Measurements from ENCODE around the gene TRIM2.

TRIM2 gene

DNA sequence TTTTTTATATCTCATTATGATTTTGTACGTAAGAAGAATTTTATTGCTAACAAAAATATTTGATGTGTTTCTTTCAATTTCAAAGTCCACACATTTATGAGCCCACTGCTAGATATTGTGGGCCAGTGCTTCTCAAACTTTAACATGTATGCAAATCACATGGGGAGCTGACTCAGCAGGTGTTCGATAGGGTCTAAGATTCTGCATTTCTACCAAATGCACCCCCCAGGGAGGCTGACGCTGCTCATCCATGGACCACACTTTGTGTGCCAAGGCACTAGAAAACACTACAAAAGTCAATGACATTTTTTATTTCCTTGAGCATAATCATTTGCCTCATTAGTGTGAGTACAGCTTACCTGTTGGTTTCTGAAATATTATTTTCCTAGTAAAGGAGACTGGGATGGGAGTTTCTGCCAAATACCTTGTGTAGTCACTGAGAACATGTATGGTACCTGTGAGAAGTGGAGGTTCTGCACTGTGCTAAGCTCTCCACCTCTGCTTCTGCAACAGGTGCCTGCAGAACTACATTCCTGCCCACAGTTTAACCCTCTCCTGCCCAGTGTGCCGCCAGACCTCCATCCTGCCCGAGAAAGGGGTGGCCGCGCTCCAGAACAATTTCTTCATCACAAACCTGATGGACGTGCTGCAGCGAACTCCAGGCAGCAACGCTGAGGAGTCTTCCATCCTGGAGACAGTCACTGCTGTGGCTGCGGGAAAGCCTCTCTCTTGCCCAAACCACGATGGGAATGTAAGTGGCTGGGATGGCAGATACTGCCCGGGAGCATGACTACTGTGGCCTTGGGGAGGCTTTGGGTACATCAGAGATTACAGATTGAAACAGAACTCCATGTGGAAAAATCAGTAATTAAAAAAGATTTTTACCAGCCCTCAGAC, 71.4 kb downstream of the TRIM2 start:
- no peak for DNase-seq (ENCODE audit: low read depth, low spot score)

DNA sequence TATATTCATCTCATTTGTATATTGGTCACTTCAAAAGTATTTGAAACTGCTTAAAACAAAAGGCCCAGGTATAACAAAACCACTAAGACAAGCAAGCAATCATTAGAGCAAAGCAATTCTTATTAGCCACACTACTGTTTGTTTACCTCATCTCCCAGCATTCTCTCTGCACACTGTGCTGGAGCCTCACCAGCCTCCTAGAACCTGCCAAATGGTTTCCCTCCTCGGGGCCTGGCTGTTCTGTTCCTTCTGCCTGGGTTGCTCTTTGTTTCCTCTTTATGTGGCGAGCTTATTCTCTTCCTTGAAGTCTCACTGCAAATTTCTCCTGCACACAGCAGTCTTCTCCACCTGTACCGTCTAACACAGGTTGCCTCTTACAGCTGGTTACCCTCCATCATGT, 72.7 kb downstream of the TRIM2 start:
- no peak for DNase-seq (ENCODE audit: low read depth, low spot score)

DNA sequence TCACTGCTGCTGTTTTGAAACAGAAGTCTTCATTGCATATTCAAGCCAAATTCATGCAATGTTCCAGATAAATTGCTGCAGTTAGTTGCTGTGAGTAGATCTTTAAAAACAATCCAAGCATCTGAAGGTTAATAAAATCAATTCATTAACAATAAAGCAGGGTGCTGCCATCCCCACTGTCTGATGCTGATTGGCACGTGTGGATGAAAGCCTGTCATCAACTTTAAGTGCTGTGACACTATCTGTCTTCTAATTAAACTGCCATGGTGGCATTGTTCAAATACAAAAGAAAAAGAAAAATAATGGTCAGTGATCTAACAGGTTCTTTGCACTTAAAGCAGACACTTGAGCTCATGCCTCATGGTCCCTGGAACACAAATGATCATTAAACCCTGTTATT, 77.2 kb downstream of the TRIM2 start:
- no peak for DNase-seq (ENCODE audit: low read depth, low spot score)

DNA sequence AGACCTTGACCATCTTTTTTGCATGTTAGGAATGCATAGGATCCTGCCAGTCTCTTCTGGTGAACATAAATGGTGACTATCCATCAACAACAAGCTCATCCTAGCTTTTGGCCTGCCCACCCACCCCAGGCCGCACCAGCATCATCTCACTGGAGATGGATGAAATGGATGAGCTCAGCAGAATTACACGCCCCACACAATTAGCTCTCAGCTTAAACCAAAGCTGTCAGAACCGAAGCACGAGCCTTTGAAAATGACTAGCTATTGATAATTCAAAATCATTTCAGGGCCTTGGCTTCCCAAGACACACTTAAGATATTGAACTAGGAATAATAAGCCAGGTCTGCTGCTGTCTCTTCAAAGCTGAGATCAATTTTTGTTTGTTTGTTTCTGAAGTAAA, 77.8 kb downstream of the TRIM2 start:
- no peak for DNase-seq (ENCODE audit: low read depth, low spot score)

DNA sequence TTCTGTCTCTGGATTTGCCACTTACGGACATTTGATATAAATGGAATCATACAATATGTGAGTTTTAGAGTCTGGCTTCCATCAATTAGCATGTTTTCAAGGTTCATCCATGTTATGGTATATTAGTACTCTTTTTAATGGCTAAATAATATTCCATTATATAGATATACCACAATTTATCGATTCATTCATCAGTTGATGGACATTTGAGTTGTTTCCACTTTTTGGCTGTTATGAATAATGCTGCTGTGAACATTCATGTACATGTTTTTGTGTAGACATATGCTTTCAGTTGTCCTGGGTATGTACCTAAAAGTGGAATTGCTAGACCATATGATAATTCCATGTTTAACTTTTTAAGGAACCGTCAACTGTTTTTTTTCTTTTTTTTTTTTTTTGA, 79.0 kb downstream of the TRIM2 start:
- no peak for DNase-seq (ENCODE audit: low read depth, low spot score)

DNA sequence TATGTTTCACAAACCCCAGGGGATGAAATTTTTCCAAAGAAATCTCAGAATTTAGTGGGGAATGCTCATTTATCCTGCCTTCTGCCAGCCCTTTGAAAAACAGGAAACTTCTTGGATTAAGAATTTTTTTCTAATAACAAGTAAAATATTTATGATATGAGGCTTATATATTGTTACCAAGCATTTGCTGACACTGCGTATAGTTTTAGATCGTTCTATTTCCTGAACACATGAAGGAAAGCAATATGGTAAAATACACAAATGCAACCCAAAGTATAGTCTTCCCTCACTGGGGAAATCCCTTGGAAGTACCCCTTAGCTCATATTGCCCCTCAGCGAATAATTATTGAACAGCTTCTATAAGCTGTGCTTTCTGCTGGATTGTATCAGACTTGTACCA, 85.9 kb downstream of the TRIM2 start:
- no peak for DNase-seq (ENCODE audit: low read depth, low spot score)

DNA sequence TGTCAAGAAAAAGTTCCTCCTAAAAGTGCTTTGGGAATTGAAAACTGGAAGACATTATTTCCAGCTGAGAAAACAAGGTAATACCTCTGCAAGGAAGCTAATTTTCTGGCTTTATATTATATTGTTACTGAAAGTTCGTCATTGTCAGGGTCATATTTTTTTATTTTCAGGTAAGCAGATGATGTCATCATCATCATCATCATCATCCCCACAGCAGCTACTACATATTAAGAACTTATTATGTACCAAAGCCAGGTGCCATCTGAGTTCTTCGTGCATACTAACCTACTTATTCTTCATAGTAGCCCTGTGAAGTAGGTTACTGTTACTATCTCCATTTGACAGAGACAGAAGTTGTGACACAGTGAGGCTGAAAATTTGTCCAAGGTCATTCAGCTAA, 87.3 kb downstream of the TRIM2 start:
- DNase-seq (ENCODE audit: low read depth, low spot score), result no peak

DNA sequence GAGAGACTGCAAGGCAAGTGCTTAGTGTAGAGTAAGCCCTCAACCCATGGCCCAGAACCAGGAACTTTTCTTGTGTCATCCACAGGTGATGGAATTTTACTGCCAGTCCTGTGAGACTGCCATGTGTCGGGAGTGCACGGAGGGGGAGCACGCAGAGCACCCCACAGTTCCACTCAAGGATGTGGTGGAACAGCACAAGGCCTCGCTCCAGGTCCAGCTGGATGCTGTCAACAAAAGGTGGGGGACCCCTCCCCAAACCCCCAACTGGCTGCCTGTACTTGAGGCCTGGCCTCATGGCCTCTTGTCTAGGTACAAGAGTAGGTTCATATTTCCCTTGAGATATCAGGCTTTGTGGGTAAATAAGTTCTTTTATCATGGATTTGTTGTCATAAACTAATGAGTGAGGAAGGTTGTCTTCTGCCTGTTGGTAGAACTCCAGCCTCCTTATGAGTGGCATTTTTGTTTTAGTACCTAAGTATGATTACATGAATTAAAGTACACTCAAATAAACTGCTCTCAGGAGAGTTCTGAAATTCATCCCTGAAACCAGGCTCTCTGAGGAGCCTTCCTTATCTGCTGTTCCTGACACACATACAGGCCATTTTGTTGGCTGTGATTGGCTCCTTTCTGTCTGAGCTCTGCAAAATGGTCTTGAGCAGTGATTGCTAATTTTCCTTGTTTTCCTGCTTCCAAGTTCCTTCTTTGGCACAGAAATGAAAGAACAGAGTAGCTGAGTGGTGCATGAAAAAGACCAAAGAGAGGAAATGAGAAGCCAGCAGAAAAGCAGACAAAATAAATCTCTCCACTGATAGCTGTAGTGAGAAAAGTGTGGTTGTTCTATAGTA, 88.9 kb downstream of the TRIM2 start:
- DNase-seq (ENCODE audit: low read depth, low spot score), result no peak

DNA sequence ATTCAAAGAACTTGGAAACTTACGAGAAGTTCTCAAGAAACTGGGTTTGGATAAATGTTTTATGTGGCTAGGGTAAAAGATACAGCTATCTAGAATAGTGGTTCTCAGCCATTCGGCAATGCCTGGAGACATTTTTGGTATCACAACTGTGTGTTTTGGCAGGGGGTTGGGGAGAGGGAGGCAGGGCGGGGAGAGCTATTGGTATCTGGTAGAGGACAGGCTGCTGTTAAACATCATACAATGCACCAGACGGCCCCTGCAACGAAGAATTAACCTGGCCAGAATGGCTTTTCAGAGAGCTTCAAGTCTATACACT, 89.5 kb downstream of the TRIM2 start:
- no peak for DNase-seq (ENCODE audit: low read depth, low spot score)

DNA sequence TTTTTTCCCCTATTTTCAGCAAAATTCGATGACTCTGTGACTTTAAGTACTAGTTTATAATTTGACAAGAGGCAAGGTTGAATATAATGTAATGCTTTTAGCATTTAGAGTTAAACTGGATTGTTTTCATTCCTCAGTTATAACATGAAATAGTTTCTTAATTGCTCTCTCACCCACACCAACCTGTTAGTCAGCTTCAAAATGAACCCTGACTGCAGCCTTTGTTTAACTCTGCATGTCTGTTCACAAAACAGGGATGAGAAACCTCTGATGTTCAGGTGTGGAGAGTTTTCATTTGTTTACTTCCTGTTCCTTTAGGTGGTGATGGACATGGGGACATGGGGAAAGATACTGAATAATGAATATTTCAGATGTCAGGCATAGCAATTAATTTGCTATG, 90.4 kb downstream of the TRIM2 start:
- no peak for DNase-seq (ENCODE audit: low read depth, low spot score)

DNA sequence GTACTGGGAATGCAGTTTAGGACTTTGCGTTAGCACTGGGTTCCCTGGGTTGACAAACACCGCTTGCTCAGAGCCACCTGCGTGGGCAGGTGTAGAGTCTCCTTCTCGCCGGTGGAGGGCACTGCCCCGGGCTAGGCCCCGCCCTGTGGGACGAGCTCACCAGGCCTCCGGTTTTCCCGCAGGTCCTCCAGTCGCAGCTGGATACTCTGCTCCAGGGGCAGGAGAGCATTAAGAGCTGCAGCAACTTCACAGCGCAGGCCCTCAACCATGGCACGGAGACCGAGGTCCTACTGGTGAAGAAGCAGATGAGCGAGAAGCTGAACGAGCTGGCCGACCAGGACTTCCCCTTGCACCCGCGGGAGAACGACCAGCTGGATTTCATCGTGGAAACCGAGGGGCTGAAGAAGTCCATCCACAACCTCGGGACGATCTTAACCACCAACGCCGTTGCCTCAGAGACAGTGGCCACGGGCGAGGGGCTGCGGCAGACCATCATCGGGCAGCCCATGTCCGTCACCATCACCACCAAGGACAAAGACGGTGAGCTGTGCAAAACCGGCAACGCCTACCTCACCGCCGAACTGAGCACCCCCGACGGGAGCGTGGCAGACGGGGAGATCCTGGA, 91.0 kb downstream of the TRIM2 start:
- no peak for DNase-seq (ENCODE audit: low read depth, low spot score)

DNA sequence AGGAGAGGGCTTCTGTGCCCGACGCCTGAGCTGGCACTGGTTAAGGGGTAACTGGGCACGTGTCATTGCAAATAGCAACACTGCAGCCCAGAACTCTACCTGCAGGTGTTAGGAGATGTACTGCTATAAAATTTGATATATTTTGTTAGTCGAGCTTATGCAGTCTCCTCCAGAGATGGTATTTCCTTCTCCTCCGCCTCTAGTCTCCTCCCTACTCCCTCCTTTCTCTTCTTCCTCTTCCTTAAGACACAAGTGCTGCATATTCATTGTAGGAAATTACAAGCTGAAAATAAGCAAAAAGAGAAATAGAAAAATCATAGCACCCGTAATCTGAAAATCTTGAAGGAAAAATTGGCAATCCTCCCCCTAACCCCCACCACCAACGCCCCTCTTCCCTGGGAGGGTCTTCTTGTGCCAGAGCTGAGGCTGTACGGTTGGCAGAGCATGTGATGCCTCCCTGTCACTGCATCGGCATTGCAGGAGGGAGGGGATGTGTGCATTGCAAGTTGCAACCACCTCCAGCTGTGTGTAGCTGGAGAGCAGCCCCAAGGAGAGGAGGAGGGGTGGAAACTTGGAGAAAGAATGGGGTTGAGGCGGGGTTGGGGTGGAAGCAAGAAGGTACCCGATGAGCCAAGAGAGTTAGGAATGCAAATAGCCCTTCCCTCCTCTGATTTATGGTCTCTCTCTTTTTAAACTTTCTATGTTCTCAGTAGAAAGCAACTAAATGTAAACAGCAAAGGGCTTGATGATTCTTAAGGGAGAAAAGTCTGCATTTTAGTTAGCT, 92.0 kb downstream of the TRIM2 start:
- DNase-seq (ENCODE audit: low read depth, low spot score), result no peak

DNA sequence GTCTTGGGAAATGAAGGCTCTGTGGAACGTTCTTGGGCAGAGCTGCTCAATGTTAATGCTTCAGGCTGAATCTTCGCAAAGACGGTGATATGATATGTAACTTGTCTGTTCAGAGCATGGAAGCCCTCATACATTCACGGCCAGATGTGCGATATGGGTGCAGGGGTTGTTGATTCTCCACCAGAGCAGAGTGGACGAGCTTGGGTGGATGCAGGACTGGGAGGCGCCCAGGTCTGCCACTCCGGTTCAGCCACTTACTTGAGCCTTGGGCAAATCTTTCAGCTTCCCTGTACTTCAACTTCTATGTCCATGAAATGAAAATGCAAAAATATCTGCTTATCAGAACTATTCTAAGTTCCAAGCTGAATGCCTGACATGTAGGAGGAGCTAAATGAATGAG, 92.9 kb downstream of the TRIM2 start:
- DNase-seq (ENCODE audit: low read depth, low spot score), result no peak

DNA sequence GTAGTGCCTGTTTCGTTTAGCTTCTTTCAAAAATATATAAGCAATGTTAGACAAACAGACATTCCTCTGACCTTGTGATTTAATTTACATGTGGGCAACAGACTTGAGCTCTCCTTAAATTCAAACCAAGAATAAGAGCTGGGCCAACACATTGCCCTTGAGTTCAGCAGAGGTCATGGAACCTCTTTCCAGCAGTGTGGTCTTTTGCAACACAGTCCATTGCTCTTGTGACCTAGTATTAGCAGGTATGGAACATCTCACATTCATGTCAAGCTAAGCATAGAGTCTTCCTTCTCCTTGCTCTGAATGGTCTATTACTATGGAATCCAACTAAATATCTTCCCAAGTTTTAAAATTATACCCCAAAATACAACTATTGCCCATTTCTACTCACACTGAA, 106.5 kb downstream of the TRIM2 start:
- no peak for DNase-seq (ENCODE audit: low read depth, low spot score)

DNA sequence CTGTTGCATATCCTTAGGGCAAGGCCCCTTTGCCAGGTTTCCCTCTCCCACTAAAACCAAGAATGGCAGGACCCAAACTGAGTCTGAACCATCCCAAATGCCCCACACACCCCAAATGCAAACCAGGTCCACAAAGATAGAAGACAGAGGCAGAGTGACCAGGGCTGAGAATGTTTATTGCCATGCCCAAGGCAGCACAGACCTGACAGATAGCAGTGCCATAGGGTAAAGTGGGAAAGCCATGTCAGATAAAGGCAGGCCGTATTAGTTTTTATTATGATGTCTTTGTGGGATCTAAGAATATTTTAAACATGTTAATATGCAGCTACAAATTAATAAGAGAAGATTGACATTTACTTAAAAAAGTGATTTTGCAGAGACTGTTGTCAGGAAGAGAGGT, 110.7 kb downstream of the TRIM2 start:
- no peak for DNase-seq (ENCODE audit: low read depth, low spot score)

DNA sequence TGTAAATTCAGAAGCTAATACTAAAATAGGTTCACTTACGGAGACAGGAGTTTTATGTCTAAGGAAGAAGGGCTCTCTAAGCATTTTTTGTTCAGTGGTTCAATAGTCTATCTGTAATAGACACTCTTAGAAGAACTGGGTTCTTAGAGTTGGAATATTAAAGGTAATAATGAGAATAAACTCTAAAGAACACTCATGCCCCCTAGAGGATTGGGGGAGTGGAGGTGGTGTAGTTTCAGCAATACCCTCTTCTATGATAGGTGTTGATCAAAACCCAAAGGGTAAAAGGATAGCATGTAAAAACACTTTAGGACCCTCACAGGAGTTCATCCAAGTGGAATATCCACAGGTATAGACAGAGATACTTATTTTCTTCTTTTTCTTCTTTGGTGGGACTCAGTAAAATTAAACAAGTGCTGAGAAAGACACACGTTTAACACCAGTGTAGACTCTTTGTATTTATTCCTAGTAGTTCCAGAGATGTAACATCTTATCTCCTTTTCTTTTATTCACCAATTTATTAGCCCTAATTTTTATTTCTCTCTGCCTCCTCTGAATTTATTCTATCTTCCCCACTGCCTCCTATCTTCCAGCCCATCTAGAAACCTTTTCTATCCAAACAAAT, 114.6 kb downstream of the TRIM2 start:
- DNase-seq (ENCODE audit: low read depth, low spot score), result no peak

DNA sequence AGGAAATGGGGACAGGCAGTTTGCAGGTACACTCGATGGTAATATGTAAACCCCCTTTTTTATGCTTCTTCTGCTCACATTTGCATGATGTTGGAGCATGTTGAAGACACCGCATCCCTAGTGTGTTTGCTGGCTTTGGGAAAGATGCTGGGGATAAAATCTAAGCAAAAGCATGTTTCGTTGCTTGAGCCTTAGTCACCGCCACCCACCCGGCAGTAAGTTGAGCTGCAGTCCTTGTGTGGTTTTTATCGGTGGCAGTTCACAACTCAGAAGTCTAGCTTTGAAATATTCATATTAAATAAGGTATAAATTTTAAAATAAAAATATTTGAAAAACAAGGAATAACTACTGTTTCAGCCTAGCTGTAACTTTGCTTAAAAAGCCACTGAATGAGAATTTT, 118.5 kb downstream of the TRIM2 start:
- no peak for DNase-seq (ENCODE audit: low read depth, low spot score)

DNA sequence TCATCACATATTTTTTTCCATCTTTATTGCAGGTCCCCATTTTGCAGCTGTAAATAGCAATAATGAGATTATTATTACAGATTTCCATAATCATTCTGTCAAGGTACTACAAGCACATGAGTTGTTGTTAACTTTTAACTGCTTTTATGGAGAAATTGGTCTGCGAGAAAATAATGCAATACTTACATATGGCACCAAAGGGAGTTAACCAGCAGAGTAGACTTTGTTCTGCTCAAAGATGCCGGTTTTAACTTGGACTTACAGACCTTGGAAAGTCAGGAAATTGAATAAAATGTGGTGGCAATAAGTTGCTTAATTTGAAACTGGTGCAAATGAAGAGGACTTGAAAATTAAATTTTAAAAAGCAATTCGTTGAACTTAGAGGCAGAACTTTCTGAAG, 119.8 kb downstream of the TRIM2 start:
- no peak for DNase-seq (ENCODE audit: low read depth, low spot score)

DNA sequence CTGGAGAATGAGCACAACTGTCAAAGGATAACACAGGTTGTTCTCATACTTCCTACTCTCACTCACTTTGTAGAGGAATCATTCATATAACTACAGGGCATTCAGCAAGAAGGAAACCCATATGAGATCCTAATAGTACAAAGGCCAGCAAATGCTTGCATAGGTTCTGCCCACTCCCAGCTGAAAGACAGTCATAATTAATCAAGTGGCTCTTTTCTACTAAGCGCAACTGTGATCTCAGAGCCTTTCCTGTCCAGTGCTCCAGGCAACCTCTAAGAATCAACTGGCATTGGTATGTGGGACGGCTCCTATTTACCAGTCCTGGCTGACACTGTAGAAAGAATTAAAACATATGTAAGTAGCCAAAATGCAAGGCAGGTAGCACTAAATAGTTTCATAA, 121.3 kb downstream of the TRIM2 start:
- no peak for DNase-seq (ENCODE audit: low read depth, low spot score)

DNA sequence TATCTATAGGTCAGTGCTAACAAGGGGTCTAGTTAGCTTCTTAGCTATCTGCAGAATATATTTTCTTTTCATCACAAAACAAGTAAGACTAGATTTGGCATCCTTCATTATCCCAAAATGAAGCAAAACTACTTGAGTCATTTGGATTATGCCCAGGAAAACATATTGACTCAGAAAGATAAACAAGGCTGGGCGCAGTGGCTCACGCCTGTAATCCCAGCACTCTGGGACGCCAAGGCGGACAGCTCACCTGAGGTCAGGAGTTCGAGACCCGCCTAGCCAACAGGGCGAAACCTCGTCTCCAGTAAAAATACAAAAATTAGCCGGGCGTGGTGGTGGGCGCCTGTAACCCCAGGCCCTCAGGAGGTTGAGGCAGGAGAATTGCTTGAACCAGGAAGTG, 122.3 kb downstream of the TRIM2 start:
- no peak for DNase-seq (ENCODE audit: low read depth, low spot score)

DNA sequence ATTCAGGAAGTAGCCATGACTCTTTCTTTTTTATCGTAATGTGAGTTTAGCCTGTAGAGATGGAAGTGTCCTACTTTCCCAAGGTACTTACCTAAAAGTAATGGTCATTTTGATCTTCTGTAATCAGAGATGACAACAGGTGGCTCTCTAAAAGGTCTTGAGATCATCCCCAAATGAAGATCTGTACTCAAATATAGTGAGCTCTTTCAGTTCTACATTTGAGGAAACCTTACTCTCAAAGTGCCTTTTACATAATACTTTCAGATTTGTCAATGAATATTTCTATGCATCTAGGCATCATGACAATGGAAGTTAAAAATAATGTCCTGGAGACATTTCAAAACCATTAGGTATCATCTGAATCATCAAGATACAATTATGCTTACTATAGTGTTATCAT, 123.0 kb downstream of the TRIM2 start:
- no peak for DNase-seq (ENCODE audit: low read depth, low spot score)

All from activated CD4-positive, CD25-positive, alpha-beta regulatory T cell treated with anti-CD3 and anti-CD28 coated beads, Interleukin-2, amount 50 U/mL, for 16 hours (primary cell).